Bone marrow (tissue), 2 donors: Measurements from ENCODE around the gene DMRTC1B.
"Not testable (repeated sequence)": the region's sequence is repeated elsewhere in the genome, so short reads cannot be mapped to it uniquely, and the experiment has no call there.

Experiments used
- DNase-seq, 2 donors: peaks; one replicate each; lab custom pipeline; 2025; lab: John Stamatoyannopoulos, UW

DMRTC1B gene, protein sequence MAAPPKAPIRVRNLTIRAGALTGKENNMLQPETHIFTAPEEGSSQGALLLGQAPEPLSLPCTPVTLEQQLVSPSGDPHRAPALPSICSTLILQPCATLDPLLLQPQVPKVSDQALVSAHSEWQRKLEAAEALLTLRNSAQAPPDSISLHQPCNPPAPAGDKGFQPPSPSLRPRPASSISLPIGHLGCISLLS

DNA sequence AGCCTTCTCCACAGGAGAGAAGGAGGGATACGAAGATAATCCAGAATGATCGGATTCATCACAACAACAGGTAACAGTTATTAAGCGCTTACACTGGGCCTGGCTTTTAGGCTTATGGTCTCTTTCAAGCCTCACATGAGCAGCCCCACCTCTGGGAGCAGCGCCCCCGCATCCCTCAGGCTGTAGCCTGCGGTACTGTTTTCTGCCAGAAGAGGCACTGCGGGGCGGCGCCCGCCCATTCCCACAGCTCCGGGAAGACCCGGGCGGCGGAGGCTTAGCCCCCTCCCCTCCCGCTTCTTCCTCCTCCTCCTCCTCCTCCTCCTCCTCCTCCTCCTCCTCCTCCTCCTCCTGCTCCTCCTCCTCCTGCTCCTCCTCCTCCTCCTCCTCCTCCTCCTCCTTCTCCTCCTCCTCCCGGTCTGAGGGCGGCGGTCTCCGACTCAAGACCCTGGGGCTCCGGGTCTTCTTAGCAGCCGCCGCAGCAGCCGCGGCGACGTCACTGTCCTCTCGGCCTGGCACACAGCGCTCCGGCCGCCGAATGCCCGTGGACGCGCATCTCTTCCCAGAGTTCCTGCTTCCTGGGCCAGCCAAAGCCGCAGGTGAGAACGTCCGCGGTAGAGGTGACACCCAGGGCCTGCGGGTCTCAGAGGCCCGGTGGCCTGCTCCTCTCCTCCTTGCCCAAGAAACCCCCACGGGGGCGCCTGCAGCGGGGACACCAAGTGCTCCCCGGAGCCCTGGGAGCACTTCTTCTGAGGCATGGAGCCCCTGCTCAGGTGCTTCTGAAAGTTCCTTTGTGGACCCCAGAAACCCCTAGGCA, at the start of gene DMRTC1B:
DMRTC1B (plus strand) TSS at position 238 of the 814 bp plus-strand sequence. CDS start 68,246 bp downstream, outside the sequence.
- not testable (repeated sequence) for DNase-seq

DNA sequence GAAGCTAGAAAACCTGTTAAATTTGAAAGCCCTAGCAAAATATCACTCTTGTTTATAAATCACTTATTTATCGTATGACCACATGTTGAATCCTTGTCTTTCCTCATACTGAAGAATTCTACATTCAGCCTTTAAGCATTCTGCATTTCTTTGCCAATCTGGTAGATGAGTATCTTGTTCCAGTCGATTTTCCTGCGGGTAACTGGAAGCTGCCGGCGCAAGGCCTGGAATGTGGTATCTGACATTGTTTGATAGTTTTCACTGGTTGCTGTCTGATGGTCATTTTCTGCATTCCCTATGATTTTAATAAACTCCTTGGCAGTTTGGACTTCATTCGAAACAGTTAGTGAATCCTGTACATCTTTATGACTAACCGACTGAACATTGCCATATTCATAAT, 48.8 kb upstream of the DMRTC1B start:
- no peak for DNase-seq

DNA sequence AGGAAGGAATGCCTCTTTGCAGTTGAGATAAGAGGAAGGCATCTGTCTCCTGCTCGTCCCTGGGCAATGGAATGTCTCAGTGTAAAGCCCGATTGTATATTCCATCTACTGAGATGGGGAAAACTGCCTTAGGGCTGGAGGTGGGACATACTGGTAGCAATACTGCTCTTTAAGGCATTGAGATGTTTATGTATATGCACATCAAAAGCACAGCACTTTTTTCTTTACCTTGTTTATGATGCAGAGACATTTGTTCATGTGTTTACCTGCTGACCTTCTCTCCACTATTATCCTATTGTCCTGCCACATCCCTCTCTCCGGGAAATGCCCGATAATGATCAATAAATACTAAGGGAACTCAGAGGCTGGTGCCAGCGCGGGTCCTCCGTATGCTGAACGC, 43.1 kb upstream of the DMRTC1B start:
- not testable (repeated sequence) for DNase-seq

DNA sequence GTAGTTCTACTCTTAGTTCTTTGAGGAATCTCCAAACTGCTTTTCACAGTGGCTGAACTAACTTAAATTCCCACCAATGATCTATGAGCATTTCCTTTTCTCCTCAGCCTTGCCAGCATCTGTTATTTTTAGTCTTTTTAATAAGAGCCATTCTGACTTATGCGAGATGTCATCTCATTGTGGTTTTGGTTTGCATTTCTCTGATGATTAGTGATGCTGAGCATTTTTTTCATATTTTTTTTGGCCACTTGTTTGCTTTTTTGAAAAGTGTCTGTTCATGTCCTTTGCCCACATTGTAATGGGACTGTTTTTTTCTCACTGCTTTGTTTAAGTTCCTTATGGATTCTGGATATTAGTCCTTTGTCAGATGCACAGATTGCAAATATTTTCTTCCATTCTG, 41.1 kb upstream of the DMRTC1B start:
- no peak for DNase-seq

DNA sequence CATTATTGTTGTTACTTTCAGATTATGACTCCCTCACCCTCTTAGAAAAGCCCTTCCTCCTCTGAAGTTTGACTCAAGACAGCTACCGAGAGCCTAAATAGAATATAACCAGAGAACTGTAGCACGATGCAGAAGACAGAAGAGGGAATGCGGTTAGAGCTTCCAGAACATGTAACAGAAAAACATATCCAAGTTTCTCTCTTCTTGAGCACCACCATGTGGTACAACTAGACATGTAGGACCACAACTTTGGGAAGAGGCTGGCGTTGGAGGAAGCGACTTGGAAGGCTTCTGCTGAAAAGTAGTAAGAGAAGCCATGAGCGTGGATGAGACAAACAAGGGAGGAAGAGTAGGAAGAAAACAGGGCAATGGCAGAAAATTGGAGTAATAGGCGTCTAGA, 31.1 kb upstream of the DMRTC1B start:
- DNase-seq, result not testable (repeated sequence)

DNA sequence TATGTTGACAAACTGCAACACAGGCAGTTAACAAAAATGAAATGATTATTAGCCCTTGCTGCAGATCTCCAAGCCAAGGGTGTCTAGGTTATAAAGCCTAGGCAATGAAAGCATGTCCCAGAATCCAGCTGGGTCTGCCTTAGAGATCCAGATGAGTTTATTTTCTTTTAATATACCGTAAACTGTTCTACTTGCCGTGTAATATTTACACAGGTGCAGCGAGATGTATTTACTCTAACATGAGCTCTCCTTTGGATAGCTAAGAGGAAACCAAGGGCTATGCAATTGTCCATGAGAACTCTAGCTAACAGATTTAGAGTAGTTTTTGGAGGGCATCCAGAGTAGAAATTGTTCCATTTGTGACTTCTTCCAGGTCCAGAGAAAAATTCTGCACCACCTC, 28.1 kb upstream of the DMRTC1B start:
- DNase-seq, result not testable (repeated sequence)

DNA sequence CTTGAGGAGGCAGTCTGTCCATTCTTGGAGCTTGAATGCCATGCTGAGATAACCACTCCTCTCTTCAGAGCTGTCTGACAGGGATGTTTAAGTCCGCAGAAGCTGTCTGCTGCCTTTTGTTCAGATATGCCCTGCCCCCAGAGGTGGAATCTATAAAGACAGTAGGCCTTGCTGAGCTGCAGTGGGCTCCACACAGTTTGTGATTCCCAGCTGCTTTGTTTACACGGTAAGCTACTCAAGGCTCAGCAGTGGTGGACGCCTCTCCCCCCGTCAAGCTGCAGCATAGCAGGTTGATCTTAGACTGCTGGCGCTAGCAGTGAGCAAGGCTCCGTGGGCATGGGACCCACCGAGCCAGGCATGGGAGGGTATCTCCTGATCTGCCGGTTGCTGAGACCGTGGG, 16.2 kb upstream of the DMRTC1B start:
- DNase-seq, result not testable (repeated sequence)

DNA sequence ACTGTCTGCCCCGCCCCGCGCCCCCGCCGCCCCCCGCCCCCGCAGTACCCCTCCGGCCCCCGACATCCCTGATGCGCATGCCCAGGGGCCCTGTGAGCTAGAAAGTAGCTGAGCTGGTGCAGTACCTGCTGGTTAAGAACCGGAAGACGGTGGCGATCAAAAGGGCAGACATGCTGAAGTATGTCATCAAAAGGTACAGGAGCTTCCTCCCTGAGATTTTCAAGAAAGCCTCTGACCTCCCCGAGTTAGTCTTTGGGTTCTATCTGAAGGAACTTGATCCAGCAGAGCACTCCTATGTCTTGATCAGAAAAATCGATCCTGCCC, 739 bp downstream of the DMRTC1B start:
- DNase-seq, result not testable (repeated sequence)

DNA sequence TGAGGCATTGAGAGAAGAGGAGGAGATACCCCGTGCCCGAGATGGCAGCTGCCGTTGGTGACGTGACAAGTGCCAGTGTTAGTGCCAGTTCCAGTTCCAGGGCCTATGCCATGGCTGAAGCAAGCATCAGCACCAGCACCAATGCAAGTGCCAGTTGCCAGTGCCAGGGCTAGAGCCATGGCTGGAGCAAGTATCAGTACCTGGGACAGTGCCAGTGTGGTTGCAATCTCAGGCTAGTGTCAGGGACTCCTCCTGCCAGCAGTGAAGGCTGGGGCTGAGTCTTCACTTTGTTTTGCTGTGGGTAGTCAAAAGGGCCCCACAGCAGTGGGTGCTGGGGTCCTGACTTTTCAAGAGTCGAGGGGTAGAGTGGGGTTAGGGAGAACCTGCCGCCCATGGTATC, 1.5 kb downstream of the DMRTC1B start:
- DNase-seq, result not testable (repeated sequence)

DNA sequence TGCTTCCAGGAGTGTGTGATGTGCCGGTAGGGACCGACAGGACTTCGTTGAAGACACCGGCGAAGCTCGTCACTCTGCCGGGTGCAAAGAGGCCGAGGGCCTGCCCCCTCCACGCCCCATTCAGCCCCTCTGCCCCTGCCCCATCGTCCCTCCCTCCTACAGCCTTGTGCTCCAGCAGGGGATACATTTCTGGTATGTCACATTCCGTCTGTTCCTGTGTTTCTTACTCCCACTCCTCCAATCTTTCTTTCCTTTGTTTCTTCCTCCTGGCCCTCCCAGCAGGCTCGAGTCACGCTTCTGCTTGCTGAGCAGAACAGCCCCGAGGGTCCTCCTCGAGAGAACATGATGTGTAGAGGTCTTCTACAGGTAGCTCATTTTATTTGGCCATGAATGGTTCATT, 5.9 kb downstream of the DMRTC1B start, which contains the start of gene FAM236B:
FAM236B (minus strand) TSS at position 101 of the 400 bp plus-strand sequence; CDS start at position 1, 100 bp downstream.
- not testable (repeated sequence) for DNase-seq

DNA sequence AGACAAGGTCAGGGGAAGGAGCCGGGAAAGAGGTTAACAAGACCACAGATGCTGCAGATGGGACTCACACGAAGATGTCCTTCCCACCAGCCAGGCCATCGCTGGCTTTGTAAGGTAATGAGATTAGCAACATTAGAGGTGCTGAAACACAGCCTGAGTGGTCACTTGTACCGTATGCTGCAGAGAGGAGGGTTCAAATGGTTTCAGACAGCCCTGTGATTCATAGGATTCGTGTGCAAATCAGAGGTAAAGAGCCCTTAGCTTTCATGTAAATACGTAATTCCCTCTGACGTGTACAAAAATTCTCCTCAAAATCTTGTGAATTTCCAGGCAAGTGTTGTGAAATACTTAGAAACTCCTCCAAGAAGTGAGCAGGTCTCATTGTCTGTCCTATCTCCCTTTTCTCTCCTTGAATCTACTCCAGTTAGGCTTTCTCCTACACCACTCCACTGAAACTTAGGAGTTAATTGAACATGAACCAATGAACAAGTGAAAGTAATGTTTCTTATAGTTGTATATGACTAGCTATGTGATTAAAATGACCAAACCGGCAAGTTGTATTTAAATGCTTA, 6.8 kb downstream of the DMRTC1B start:
- not testable (repeated sequence) for DNase-seq

DNA sequence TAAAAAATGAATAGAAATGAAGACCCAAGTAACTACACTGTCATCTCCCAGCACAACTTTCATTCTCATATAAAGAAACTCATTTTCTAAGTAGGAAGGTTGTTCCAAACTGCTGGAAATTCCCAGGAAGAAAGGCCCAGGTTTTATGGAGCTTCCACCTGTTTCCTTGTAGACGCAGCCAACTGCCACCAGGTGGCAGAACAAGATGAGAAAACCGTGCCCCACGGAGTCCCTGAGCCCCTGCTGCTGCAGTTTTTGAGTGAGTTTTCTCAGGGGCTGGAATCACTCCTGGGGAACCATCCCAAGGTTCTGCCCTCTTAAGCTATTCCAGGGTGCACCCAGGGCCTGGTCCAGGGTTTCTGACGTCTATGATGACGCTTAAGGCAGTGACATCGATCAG, 7.3 kb downstream of the DMRTC1B start:
- DNase-seq, result not testable (repeated sequence)

DNA sequence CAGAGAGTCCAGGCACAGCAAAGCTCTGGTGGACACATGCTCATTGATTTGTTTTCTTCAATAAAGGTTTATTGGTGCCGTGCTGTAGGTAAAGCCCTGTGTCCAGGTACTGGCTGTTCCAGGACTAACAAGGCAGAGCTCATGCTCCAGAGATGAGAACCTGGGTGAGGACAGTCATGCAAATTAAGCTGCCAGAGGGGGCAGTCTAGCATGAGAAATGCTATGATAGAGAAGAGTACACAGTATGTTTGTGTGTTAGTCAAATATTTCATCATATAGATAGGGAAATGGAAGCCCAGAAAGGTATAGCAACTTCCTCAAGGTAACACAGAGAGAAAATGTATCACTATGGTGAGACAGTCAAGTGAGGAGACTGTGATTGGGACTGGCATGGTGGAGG, 11.5 kb downstream of the DMRTC1B start:
- DNase-seq, result not testable (repeated sequence)

DNA sequence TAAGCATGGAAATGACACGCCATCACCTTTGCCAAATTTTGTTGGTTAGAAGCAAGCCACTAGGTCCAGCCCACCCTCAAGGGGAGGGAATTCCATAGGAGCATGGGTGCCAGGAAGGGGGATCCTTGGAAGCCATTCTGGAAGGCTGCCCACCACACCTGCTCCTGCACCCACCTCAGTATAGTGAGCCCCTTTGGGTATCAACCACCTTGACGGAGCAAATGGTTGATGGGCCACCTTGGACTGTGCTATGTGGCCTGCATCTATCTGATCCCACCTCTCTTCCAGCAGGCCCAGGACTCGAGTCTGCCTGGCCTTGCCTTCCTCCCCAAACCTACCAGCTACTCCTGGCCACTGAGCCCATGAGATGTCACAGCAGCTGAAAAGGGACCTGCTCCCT, 13.7 kb downstream of the DMRTC1B start:
- not testable (repeated sequence) for DNase-seq

DNA sequence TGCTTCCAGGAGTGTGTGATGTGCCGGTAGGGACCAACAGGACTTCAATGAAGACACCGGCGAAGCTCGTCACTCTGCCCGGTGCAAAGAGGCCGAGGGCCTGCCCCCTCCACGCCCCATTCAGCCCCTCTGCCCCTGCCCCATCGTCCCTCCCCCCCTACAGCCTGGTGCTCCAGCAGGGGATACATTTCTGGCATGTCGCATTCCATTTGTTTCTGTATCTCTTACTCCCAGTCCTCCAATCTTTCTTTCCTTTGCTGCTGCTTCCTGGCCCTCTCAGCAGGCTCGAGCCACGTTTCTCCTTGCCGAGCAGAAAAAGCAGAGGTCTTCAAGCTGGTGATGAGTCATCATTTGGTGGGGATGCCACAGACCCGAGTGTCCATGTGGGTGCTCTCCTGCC, 31.4 kb downstream of the DMRTC1B start, which contains the start of gene FAM236D:
FAM236D (minus strand) TSS at position 101 of the 400 bp plus-strand sequence; CDS start at position 1, 100 bp downstream.
- DNase-seq, result not testable (repeated sequence)

DNA sequence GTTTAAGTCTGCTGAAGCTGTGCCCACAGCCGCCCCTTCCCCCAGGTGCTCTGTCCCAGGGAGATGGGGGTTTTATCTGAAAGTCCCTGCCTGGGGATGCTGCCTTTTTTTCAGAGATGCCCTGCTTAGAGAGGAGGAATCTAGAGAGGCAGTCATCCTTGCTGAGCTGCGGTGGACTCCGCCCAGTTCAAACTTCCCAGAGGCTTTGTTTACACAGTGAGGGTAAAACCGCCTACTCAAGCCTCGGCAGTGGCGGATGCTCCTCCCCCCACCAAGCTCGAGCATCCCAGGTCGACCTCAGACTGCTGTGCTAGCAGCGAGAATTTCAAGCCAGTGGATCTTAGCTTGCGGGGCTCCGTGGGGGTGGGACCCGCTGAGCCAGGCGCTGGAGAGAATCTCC, 54.0 kb downstream of the DMRTC1B start:
- not testable (repeated sequence) for DNase-seq

DNA sequence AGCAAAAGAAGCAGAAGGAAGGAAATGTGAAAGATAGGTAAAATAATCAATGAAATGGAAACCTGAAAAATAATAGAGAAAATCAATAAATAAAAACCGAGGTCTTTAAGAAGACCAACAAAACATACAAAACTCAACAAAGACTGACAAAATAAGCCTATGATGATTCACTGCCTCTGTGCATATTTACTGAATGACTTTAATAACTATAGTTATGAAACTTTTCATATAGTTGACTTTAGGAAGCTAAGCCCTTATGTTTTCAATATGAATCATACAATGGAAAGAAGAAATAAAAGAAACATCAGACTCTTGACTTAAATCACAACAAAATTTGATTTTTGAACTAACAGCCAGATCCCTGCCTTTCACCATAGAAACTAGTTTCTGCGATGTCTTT, 60.8 kb downstream of the DMRTC1B start:
- DNase-seq, result not testable (repeated sequence)

DNA sequence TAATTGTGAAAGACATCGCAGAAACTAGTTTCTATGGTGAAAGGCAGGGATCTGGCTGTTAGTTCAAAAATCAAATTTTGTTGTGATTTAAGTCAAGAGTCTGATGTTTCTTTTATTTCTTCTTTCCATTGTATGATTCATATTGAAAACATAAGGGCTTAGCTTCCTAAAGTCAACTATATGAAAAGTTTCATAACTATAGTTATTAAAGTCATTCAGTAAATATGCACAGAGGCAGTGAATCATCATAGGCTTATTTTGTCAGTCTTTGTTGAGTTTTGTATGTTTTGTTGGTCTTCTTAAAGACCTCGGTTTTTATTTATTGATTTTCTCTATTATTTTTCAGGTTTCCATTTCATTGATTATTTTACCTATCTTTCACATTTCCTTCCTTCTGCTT, 106.2 kb downstream of the DMRTC1B start:
- not testable (repeated sequence) for DNase-seq

DNA sequence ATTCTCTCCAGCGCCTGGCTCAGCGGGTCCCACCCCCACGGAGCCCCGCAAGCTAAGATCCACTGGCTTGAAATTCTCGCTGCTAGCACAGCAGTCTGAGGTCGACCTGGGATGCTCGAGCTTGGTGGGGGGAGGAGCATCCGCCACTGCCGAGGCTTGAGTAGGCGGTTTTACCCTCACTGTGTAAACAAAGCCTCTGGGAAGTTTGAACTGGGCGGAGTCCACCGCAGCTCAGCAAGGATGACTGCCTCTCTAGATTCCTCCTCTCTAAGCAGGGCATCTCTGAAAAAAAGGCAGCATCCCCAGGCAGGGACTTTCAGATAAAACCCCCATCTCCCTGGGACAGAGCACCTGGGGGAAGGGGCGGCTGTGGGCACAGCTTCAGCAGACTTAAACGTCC, 113.0 kb downstream of the DMRTC1B start:
- DNase-seq, result not testable (repeated sequence)
